Ovary (tissue), 9 donors: Measurements from ENCODE around the gene GCGR. TPM values are rescaled to one million over a fixed set of nuclear protein-coding genes. Genes with fewer than 3 reads are reported as not detected.
A peak's percentile ranks its signal among the peaks of the same experiment; 100 is the strongest.
"Not testable (repeated sequence)": the region's sequence is repeated elsewhere in the genome, so short reads cannot be mapped to it uniquely, and the experiment has no call there.

Experiments
- DNase-seq, 5 donors: peaks; one replicate each; pipeline ENCODE4 v3.0.0-alpha.2; 2019 to 2020
- H3K27ac ChIP-seq, 2 donors: fragments of 200-600 bp; one replicate each; pipeline versions ENCODE4 v1.5.1 to v1.8.0; 2019 to 2022
- H3K27me3 ChIP-seq: fragments of 200-600 bp; one replicate; pipeline ENCODE4 v1.8.0; 2022
- H3K36me3 ChIP-seq: fragments of 200-600 bp; sonication (generic); one replicate; pipeline ENCODE4 v1.5.1; 2019
- H3K4me1 ChIP-seq: one replicate; pipeline ENCODE4 v1.8.1; 2013; ENCODE audit warnings: mild to moderate bottlenecking, moderate library complexity; ENCODE audit not compliant: insufficient read depth
- H3K4me3 ChIP-seq: fragments of 200-600 bp; sonication (generic); one replicate; pipeline ENCODE4 v1.5.1; 2017
- H3K9me3 ChIP-seq, 2 donors: fragments of 200-600 bp in 1 of 2; sonication (generic) in 1 of 2; one replicate each; pipeline versions ENCODE4 v1.5.1 to v1.8.1; 2013 to 2019; ENCODE audit warnings: mild to moderate bottlenecking in 1 of 2, moderate library complexity in 1 of 2
- CTCF ChIP-seq, 3 donors: fragments of 450-650 bp in 2 of 3; fragments of 200-600 bp in 1 of 3; IDR thresholded peaks; one replicate each; pipeline versions ENCODE4 v1.5.1 to v1.8.0; 2016 to 2022; ENCODE audit warnings: antibody characterized with exemption in 3 of 3, mild to moderate bottlenecking in 1 of 3
- EP300 ChIP-seq: sonication (generic); formaldehyde crosslinking; IDR thresholded peaks from one replicate; pipeline ENCODE4 v1.6.1; 2017; ENCODE audit warnings: antibody characterized with exemption
- POLR2A ChIP-seq: fragments of 450-650 bp; IDR thresholded peaks from one replicate; pipeline ENCODE4 v1.6.1; 2017; ENCODE audit warnings: antibody characterized with exemption, mild to moderate bottlenecking, moderate library complexity
- WGBS, 3 donors: extraction: QIAGEN DNeasy Blood & Tissue Kit in 1 of 3; methylation state at CpG; one replicate each; pipeline versions ENCODE4 v1.1.5 to v1.1.7; 2013 to 2017; 5-methylcytosine and 5-hydroxymethylcytosine counted together
- intact Hi-C, 4 donors: fragments of 100-400 bp; cut with DNase I; formaldehyde crosslinking; loops; one replicate each; pipeline versions ENCODE4 v1.11.0 to v1.15.1; 2022 to 2023
- polyA plus RNA-seq, 2 donors: library from polyadenylated mRNA; stranded (reverse); fragments of 200-250 nt in 1 of 2; fragments of 350-450 nt in 1 of 2; fragmentation: Illumina TruSeq in 1 of 2; extraction: RNeasy Lipid Tissue Mini Kit (QIAGEN cat#74804) in 1 of 2; gene quantifications; one replicate each; pipeline ENCODE4 v1.2.3, GENCODE V29; 2013 to 2014
- total RNA-seq, 7 donors: library from RNA; depleted of rRNA in 2 of 7; stranded (reverse); fragments of >200 nt in 2 of 7; fragmentation: NEBNext Ultra II Directional in 3 of 7; extraction: Animal tissue kit (Norgen Biotek cat#: 25700) in 3 of 7; gene quantifications; one replicate each; pipeline versions ENCODE4 v1.1.0 to v1.2.4, GENCODE V29; 2016 to 2023
- donor health status: DM: no; HTN: no; CAD: no; lungs with moderate emphysema.
- donor health status: DM: no; HTN: no; CAD: no.
- donor health status: Bipolar disorder and iron deficiency.
- donor health status: DM: yes; HTN: yes; CAD: no.
- donor health status: DM: no; HTN: no; CAD: no.
- donor health status: DM: yes; HTN: yes; CAD: no.

Gene GCGR
- total and polyA plus RNA-seq, 9 donors, result not detected

- 44 to 47% (median 46%) methylated on average over 15 to 17 of the region's 17 CpGs for WGBS, 3 donors
- TF ChIP-seq EP300 (no peak), POLR2A (no peak), CTCF (IDR thresholded peaks at IDR 0.05) (no peak)
- H3K4me1 ChIP-seq, result peaks cover 13% of the 10 kb centered on the region
- H3K4me3 ChIP-seq, result no peak overlapping the region
- DNase-seq, result no peak
- H3K27me3 ChIP-seq, result no peaks in the 10 kb centered on the region
- intact Hi-C loops, result no loop called here
- no peaks in the 10 kb centered on the region for H3K36me3 ChIP-seq
- H3K27ac ChIP-seq, result no peak overlapping the region
- H3K9me3 ChIP-seq, result no peaks in the 10 kb centered on the region
These were observed 34.9 kb downstream of the GCGR start for GRCh38 chr17:81838753-81839255.

GRCh38 chr17:81839301-81839700 is 35.4 kb downstream of the GCGR start:
- Histone ChIP-seq H3K27me3 (no peaks in the 10 kb centered on the region), H3K36me3 (no peaks in the 10 kb centered on the region), H3K4me1 (peaks cover 12% of the 10 kb centered on the region), H3K4me3 (no peak overlapping the region), H3K27ac (no peak overlapping the region), H3K9me3 (no peaks in the 10 kb centered on the region)
- intact Hi-C loops, result no loop called here
- no peak for DNase-seq
- 81 to 82% (median 82%) methylated on average over 14 to 15 of the region's 15 CpGs for WGBS, 3 donors
- TF ChIP-seq CTCF (IDR thresholded peaks at IDR 0.05), result no peak
- no peak for TF ChIP-seq POLR2A
- TF ChIP-seq EP300, result no peak

GRCh38 chr17:81840059-81840458 is 36.1 kb downstream of the GCGR start:
- 92 to 97% (median 92%) methylated on average over 5 of the region's 5 CpGs for WGBS, 3 donors
- H3K9me3 ChIP-seq, intact Hi-C loops: not testable (repeated sequence)

GRCh38 chr17:81840826-81841778 is 37.2 kb downstream of the GCGR start:
- intact Hi-C loops, result no loop called here
- no peaks in the 10 kb centered on the region for H3K27me3 ChIP-seq
- H3K36me3 ChIP-seq, result no peaks in the 10 kb centered on the region
- H3K4me3 ChIP-seq, result no peak overlapping the region
- DNase-seq, result peak in 1 of 5 donors; percentile 57
- peaks cover 12% of the 10 kb centered on the region for H3K4me1 ChIP-seq
- 30 to 59% (median 36%) methylated on average over 37 to 40 of the region's 40 CpGs for WGBS, 3 donors
- H3K27ac ChIP-seq, result peak overlapping the region in 1 of 2 donors; percentile 2
- no peaks in the 10 kb centered on the region for H3K9me3 ChIP-seq
- TF ChIP-seq CTCF (IDR thresholded peaks at IDR 0.05), result no peak
- no peak for TF ChIP-seq POLR2A
- no peak for TF ChIP-seq EP300

More at GRCh38 chr17:81840059-81840458, 36.1 kb downstream of the GCGR start:
- DNase-seq, H3K36me3 ChIP-seq, H3K27ac ChIP-seq, H3K4me3 ChIP-seq, H3K27me3 ChIP-seq: not testable (repeated sequence)
- H3K4me1 ChIP-seq, result peaks cover 12% of the 10 kb centered on the region

GRCh38 chr17:81841866-81842265 is 37.9 kb downstream of the GCGR start:
- intact Hi-C loops, result no loop called here
- Histone ChIP-seq H3K27ac (peak overlapping the region in 1 of 2 donors; percentile 2), H3K4me3 (no peak overlapping the region), H3K36me3 (no peaks in the 10 kb centered on the region), H3K27me3 (no peaks in the 10 kb centered on the region), H3K4me1 (peaks cover 12% of the 10 kb centered on the region), H3K9me3 (no peaks in the 10 kb centered on the region)
- WGBS, 3 donors, result 86 to 93% (median 86%) methylated on average over 15 of the region's 15 CpGs
- no peak for DNase-seq
- TF ChIP-seq POLR2A (no peak), CTCF (IDR thresholded peaks at IDR 0.05) (no peak), EP300 (no peak)
